Mesendoderm (in vitro differentiated cells): Measurements from ENCODE around the gene PPOX.
A peak's percentile ranks its signal among the peaks of the same experiment; 100 is the strongest.

Experiments used
- DNase-seq: peaks from one replicate; pipeline ENCODE4 v3.0.0; 2013
- H2AK5ac ChIP-seq: 2 replicates; pipeline ENCODE4 v1.6.1; 2013; ENCODE audit warnings: low read length, inconsistent platforms
- H2BK120ac ChIP-seq: 2 replicates; pipeline ENCODE4 v1.6.1; 2013; ENCODE audit warnings: low read depth, mild to moderate bottlenecking, low read length, moderate library complexity, mixed read lengths
- H2BK15ac ChIP-seq: replicated peaks from 2 replicates; pipeline ENCODE4 v1.6.1; 2013; ENCODE audit warnings: low read depth, mild to moderate bottlenecking, moderate library complexity
- H2BK5ac ChIP-seq: 2 replicates; pipeline ENCODE4 v1.6.1; 2013; ENCODE audit warnings: low read length, inconsistent platforms
- H3K18ac ChIP-seq: 2 replicates; pipeline ENCODE4 v1.6.1; 2013; ENCODE audit warnings: mild to moderate bottlenecking, low read length, mixed read lengths
- H3K23ac ChIP-seq: one replicate; pipeline ENCODE4 v1.6.1; 2013; ENCODE audit warnings: low read length
- H3K27ac ChIP-seq: 2 replicates; pipeline ENCODE4 v1.5.1; 2013; ENCODE audit warnings: low read depth, mild to moderate bottlenecking, inconsistent platforms, low read length, moderate library complexity
- H3K27me3 ChIP-seq: 2 replicates; pipeline ENCODE4 v1.6.1; 2013; ENCODE audit warnings: low read length, control low read depth, mild to moderate bottlenecking, inconsistent platforms; ENCODE audit not compliant: insufficient read depth, poor library complexity
- H3K36me3 ChIP-seq: 2 replicates; pipeline ENCODE4 v1.6.1; 2013; ENCODE audit warnings: low read length, inconsistent platforms; ENCODE audit not compliant: control insufficient read depth, insufficient read depth
- H3K4ac ChIP-seq: one replicate; pipeline ENCODE4 v1.6.1; 2013; ENCODE audit warnings: low read depth, mild to moderate bottlenecking, low read length, moderate library complexity
- H3K4me1 ChIP-seq: 2 replicates; pipeline ENCODE4 v1.6.1; 2013; ENCODE audit warnings: low read depth, low read length, inconsistent platforms; ENCODE audit not compliant: control insufficient read depth
- H3K4me2 ChIP-seq: 2 replicates; pipeline ENCODE4 v1.6.1; 2013; ENCODE audit warnings: low read length
- H3K4me3 ChIP-seq: 2 replicates; pipeline ENCODE4 v1.5.1; 2013; ENCODE audit warnings: mild to moderate bottlenecking, low read length
- H3K56ac ChIP-seq: one replicate; pipeline ENCODE4 v1.6.1; 2013; ENCODE audit warnings: low read length
- H3K79me1 ChIP-seq: 2 replicates; pipeline ENCODE4 v1.6.1; 2013; ENCODE audit warnings: low read length, inconsistent platforms
- H3K79me2 ChIP-seq: 2 replicates; pipeline ENCODE4 v1.6.1; 2013; ENCODE audit warnings: mild to moderate bottlenecking, low read length; ENCODE audit not compliant: control insufficient read depth, insufficient read depth
- H3K9ac ChIP-seq: 2 replicates; pipeline ENCODE4 v1.6.1; 2013; ENCODE audit warnings: low read length, inconsistent platforms
- H4K5ac ChIP-seq: one replicate; pipeline ENCODE4 v1.6.1; 2013; ENCODE audit warnings: low read length
- H4K8ac ChIP-seq: one replicate; pipeline ENCODE4 v1.6.1; 2013; ENCODE audit warnings: low read depth, mild to moderate bottlenecking, control low read depth, low read length, moderate library complexity
- WGBS: extraction: QIAGEN DNeasy Blood & Tissue Kit; methylation state at CpG from one replicate; pipeline ENCODE4 v1.1.7; 2013; ENCODE audit warnings: low lambda C conversion rate, missing lambda C conversion rate; ENCODE audit not compliant: insufficient coverage; ENCODE audit errors: extremely low coverage; 5-methylcytosine and 5-hydroxymethylcytosine counted together

The PPOX gene

DNA sequence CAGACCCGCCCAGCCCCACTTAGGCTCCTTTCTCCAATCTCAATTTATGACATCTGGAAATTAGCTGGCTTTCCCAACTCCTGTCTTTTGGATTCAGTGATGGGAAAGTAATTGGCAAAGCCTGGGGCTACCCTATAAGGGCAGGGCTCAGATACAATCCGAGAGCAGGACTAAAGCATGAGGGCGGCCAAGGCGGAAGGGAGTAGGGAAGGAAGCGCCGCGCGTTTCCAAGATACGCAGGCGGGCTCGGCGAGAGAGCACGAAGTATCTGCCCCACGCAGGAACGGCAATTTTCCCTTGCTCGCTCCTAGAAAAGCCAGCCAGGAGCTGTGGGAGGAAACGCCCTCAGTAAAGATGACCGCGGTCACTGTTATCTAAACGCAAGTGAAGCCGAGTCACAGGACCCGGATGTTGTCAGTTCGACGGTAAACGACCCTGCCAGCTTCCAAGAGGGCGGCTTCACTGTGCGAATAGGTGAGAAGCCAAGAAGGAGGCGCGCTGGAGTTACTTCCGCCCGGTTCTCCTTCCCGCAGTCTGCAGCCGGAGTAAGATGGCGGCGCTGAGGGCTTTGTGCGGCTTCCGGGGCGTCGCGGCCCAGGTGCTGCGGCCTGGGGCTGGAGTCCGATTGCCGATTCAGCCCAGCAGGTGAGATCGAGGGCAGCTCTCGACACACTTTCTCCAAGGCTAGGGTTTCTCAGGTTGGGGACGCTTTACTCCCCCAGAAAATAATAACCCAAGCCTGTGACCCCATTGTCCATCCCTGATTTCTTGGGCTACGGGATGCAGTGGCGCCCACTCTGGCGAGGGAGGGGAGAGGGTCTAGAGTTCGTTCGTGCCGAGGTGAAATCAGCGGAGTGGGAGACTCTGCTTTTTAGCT lies 35.8 kb downstream of the PPOX start, which contains the start of gene NDUFS2:
NDUFS2 (plus strand) TSS at position 532 of the 877 bp plus-strand sequence; CDS start at position 551, 19 bp downstream.
- Histone ChIP-seq H3K27me3 (no peaks in the 10 kb centered on the region), H3K27ac (peak within 1 kb of the TSS; percentile 26), H3K18ac (peak within 1 kb of the TSS; percentile 63), H4K5ac (peak within 1 kb of the TSS; percentile 35), H3K36me3 (peaks cover 1% of the 10 kb centered on the region), H3K79me1 (peaks cover 4% of the 10 kb centered on the region), H3K79me2 (peaks cover 3% of the 10 kb centered on the region), H3K4me3 (peak within 1 kb of the TSS; percentile 68), H4K8ac (no peak within 1 kb of the TSS), H3K4me1 (peaks cover 30% of the 10 kb centered on the region), H2AK5ac (peak within 1 kb of the TSS; percentile 96), H3K9ac (peak within 1 kb of the TSS; percentile 80), H3K56ac (peak within 1 kb of the TSS; percentile 95), H3K4ac (peak within 1 kb of the TSS; percentile 82), H3K23ac (no peak within 1 kb of the TSS), H2BK15ac (no peak within 1 kb of the TSS), H3K4me2 (peak within 1 kb of the TSS; percentile 68), H2BK5ac (peak within 1 kb of the TSS; percentile 89), H2BK120ac (peak within 1 kb of the TSS; percentile 23)
- peak; percentile 100 for DNase-seq
- no CpG with 5 or more reads among the region's 53 CpGs for WGBS

DNA sequence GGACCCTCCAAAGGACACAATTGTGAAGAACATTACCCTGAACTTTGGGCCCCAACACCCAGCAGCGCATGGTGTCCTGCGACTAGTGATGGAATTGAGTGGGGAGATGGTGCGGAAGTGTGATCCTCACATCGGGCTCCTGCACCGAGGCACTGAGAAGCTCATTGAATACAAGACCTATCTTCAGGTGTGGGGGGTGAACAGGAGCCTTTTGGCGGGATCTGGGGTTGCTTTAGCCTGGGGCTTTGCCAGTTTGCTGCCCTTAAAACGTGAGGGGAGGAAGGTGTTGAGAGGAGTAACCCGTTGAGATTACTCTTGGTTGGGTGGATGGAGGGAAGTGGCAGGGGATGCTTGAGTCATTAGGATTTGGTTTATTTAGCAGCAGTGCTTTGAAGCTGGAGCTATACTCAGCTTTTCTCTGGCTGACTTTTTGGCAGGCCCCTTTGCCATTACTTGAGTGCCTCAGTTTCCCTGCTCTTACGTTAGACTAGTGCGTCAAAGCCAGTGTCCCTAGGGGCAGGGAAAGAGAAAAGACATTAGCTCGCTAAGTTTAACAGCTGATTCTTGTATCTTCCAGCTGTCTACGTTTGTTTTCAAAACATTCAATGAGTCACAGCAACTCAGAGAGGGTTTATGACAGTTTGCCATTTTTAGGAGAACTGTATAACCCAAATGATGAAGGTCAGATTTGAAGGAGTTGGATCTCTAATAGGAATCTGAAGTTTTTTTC lies 40.4 kb downstream of the PPOX start:
- no peak overlapping the region for H3K4me3 ChIP-seq
- no peak overlapping the region for H2AK5ac ChIP-seq
- H4K5ac ChIP-seq: no peak overlapping the region
- no peak overlapping the region for H4K8ac ChIP-seq
- peaks cover 2% of the 10 kb centered on the region for H3K4me1 ChIP-seq
- DNase-seq: no peak
- no peak overlapping the region for H3K56ac ChIP-seq
- H3K27ac ChIP-seq: no peak overlapping the region
- no peak overlapping the region for H3K23ac ChIP-seq
- no peak overlapping the region for H2BK120ac ChIP-seq
- H3K18ac ChIP-seq: no peak overlapping the region
- H2BK15ac ChIP-seq: no peak overlapping the region
- H3K36me3 ChIP-seq: peaks cover 6% of the 10 kb centered on the region
- H3K4ac ChIP-seq: no peak overlapping the region
- H2BK5ac ChIP-seq: no peak overlapping the region
- H3K27me3 ChIP-seq: no peaks in the 10 kb centered on the region
- WGBS: no CpG with 5 or more reads among the region's 12 CpGs
- no peak overlapping the region for H3K9ac ChIP-seq
- H3K79me2 ChIP-seq: peaks cover 3% of the 10 kb centered on the region
- H3K79me1 ChIP-seq: peaks cover 4% of the 10 kb centered on the region
- H3K4me2 ChIP-seq: no peak overlapping the region

DNA sequence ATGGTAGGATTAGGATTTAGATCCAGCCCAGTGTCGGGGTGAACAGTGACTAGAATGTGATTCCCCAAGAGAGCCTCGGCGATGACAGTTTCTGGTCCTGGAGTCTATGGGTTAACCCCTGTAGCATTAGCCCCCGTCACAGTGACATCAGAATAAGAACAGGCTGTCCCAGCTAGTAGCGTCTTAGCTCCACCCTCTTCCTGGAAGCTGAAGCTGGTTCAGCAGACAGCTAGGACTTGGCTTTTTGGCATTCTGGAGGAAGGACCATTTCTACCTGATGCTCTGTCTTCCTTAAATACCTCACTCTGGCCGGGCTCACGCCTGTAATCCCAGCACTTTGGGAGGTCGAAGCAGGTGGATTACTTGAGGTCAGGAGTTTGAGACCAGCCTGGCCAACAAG lies 40.9 kb downstream of the PPOX start:
- Histone ChIP-seq H3K18ac (no peak overlapping the region), H3K9ac (no peak overlapping the region), H3K4me1 (peaks cover 2% of the 10 kb centered on the region), H2AK5ac (no peak overlapping the region), H2BK5ac (no peak overlapping the region), H3K36me3 (peaks cover 7% of the 10 kb centered on the region), H3K56ac (no peak overlapping the region), H3K4ac (no peak overlapping the region), H4K8ac (no peak overlapping the region), H4K5ac (no peak overlapping the region), H3K27ac (no peak overlapping the region), H3K79me2 (peaks cover 3% of the 10 kb centered on the region), H2BK15ac (no peak overlapping the region), H3K4me3 (no peak overlapping the region), H3K27me3 (no peaks in the 10 kb centered on the region), H3K79me1 (peaks cover 4% of the 10 kb centered on the region), H3K23ac (no peak overlapping the region), H3K4me2 (no peak overlapping the region), H2BK120ac (no peak overlapping the region)
- WGBS: no CpG with 5 or more reads among the region's 8 CpGs
- no peak for DNase-seq

DNA sequence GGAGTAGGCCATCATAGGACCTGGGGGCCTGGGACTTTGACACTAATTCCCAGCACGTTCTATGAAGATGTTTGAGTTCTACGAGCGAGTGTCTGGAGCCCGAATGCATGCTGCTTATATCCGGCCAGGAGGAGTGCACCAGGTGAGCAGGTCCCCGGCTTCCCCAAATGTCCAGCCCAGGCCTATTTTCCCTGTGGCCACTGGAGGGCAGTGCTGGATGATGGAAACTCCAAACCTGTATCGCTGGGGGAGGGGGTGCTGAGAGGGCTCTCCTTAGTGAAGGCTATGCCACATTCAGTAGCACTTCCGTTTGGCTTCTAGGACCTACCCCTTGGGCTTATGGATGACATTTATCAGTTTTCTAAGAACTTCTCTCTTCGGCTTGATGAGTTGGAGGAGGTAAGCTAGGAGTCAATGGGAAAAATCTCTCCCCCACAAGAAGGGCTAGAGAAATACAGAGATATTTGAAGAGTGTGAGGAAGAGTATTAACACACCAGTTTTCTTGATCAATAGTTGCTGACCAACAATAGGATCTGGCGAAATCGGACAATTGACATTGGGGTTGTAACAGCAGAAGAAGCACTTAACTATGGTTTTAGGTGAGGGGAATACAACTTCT lies 43.7 kb downstream of the PPOX start:
- Histone ChIP-seq H3K18ac (no peak overlapping the region), H3K9ac (peak overlapping the region; percentile 30), H3K36me3 (peaks cover 15% of the 10 kb centered on the region), H3K4me1 (peaks cover 2% of the 10 kb centered on the region), H2BK15ac (no peak overlapping the region), H2BK5ac (no peak overlapping the region), H3K27ac (no peak overlapping the region), H4K8ac (no peak overlapping the region), H3K4ac (no peak overlapping the region), H3K56ac (peak overlapping the region; percentile 17), H2AK5ac (no peak overlapping the region), H2BK120ac (no peak overlapping the region), H3K23ac (no peak overlapping the region), H3K79me2 (no peaks in the 10 kb centered on the region), H3K79me1 (no peaks in the 10 kb centered on the region), H3K27me3 (no peaks in the 10 kb centered on the region), H3K4me2 (no peak overlapping the region), H4K5ac (no peak overlapping the region), H3K4me3 (no peak overlapping the region)
- no CpG with 5 or more reads among the region's 11 CpGs for WGBS
- DNase-seq: peak; percentile 93

DNA sequence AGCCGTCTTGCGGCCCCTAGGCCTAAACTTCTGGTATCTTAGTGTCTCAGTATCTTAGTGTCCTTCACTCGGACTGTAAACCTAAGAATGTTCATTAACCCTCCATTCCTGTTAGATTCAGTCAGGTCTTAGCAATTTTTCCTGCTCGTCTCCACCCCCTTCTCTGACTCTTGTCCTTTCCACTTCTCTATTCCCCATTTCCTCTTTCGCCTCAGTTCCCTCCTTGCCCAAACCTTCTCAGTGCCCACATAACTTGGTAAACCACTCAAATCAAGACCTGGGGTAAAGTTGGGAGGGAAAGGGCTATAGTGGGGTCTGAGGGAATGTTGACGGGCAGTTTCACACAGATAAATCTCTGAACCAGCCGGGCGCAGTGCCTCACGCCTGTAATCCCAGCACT lies 48.1 kb downstream of the PPOX start:
- Histone ChIP-seq H3K56ac (no peak overlapping the region), H3K36me3 (peaks cover 14% of the 10 kb centered on the region), H3K9ac (no peak overlapping the region), H3K4ac (no peak overlapping the region), H3K4me1 (peaks cover 2% of the 10 kb centered on the region), H3K4me2 (no peak overlapping the region), H3K18ac (no peak overlapping the region), H2AK5ac (no peak overlapping the region), H3K23ac (no peak overlapping the region), H3K4me3 (no peak overlapping the region), H2BK5ac (no peak overlapping the region), H4K5ac (no peak overlapping the region), H2BK15ac (no peak overlapping the region), H2BK120ac (no peak overlapping the region), H3K27ac (no peak overlapping the region), H4K8ac (no peak overlapping the region), H3K27me3 (no peaks in the 10 kb centered on the region), H3K79me2 (no peaks in the 10 kb centered on the region), H3K79me1 (no peaks in the 10 kb centered on the region)
- DNase-seq: no peak
- no CpG with 5 or more reads among the region's 9 CpGs for WGBS
